CD14-positive monocyte (primary cell): ENCODE results near the gene PRSS58. TPM values are rescaled to one million over a fixed set of nuclear protein-coding genes. Genes with fewer than 3 reads are reported as not detected.

Experiments used
- DNase-seq, 3 donors: peaks; one replicate each; pipeline ENCODE4 v3.0.0-alpha.2; 2011 to 2022
- H2AFZ ChIP-seq: 2 replicates; pipeline ENCODE4 v1.6.0; 2012; ENCODE audit warnings: mild to moderate bottlenecking, low read depth, low read length, inconsistent platforms; ENCODE audit not compliant: insufficient read depth, poor library complexity, severe bottlenecking
- H3K27ac ChIP-seq, 2 donors: 1 replicate in 1 of 2; 2 replicates in 1 of 2; pipeline ENCODE4 v1.5.1; 2012 to 2013; ENCODE audit warnings: low read length in 2 of 2, control low read depth in 1 of 2, inconsistent platforms in 1 of 2, low read depth in 1 of 2, mild to moderate bottlenecking in 1 of 2
- H3K27me3 ChIP-seq, 2 donors: one replicate each; pipeline versions ENCODE4 v1.6.0 to v1.6.1; 2011 to 2013; ENCODE audit warnings: low read length in 2 of 2; ENCODE audit not compliant: control insufficient read depth in 2 of 2, insufficient read depth in 2 of 2
- H3K36me3 ChIP-seq, 2 donors: replicated peaks in 1 of 2; 1 replicate in 1 of 2; 2 replicates in 1 of 2; pipeline versions ENCODE4 v1.5.1 to v1.6.1; 2012 to 2013; ENCODE audit warnings: low read length in 2 of 2, control low read depth in 1 of 2, inconsistent platforms in 1 of 2, mild to moderate bottlenecking in 1 of 2; ENCODE audit not compliant: insufficient read depth in 2 of 2, control insufficient read depth in 1 of 2
- H3K4me1 ChIP-seq, 2 donors: 1 replicate in 1 of 2; 2 replicates in 1 of 2; pipeline versions ENCODE4 v1.5.1 to v1.6.1; 2012 to 2013; ENCODE audit warnings: low read length in 2 of 2, control low read depth in 1 of 2, inconsistent platforms in 1 of 2, mild to moderate bottlenecking in 1 of 2, moderate library complexity in 1 of 2; ENCODE audit not compliant: insufficient read depth in 2 of 2, control insufficient read depth in 1 of 2
- H3K4me2 ChIP-seq: replicated peaks from 2 replicates; pipeline ENCODE3; 2012; ENCODE audit warnings: low read length, moderate library complexity, mild to moderate bottlenecking; ENCODE audit not compliant: poor library complexity, severe bottlenecking; ENCODE audit errors: extremely low read depth
- H3K4me3 ChIP-seq, 3 experiments: fragments of 200-600 bp in 1 of 3; sonication (generic) in 1 of 3; replicated peaks in 1 of 3; 1 replicate in 2 of 3; 2 replicates in 1 of 3; pipeline ENCODE4 v1.5.1; 2011 to 2013; ENCODE audit warnings: low read length in 3 of 3, mild to moderate bottlenecking in 3 of 3, control low read depth in 2 of 3, low read depth in 2 of 3, inconsistent platforms in 1 of 3, moderate library complexity in 1 of 3
- H3K79me2 ChIP-seq: 2 replicates; pipeline ENCODE4 v1.6.0; 2012; ENCODE audit warnings: mild to moderate bottlenecking, control low read depth, inconsistent platforms, low read length, moderate library complexity; ENCODE audit not compliant: insufficient read depth
- H3K9ac ChIP-seq: 2 replicates; pipeline ENCODE4 v1.6.0; 2017; ENCODE audit warnings: low read length, mild to moderate bottlenecking; ENCODE audit not compliant: insufficient read depth, poor library complexity, severe bottlenecking
- H3K9me3 ChIP-seq, 2 donors: replicated peaks in 1 of 2; 1 replicate in 1 of 2; 2 replicates in 1 of 2; pipeline versions ENCODE4 v1.5.1 to v1.6.1; 2012 to 2013; ENCODE audit warnings: low read length in 2 of 2, control low read depth in 1 of 2; ENCODE audit not compliant: control insufficient read depth in 1 of 2, insufficient read depth in 1 of 2
- H4K20me1 ChIP-seq: 2 replicates; pipeline ENCODE4 v1.6.0; 2012; ENCODE audit warnings: mild to moderate bottlenecking, low read length, control low read depth, moderate library complexity; ENCODE audit not compliant: insufficient read depth
- H3K27ac Mint-ChIP-seq, 7 donors: one replicate each; pipeline ENCODE4 v1.8.0; 2020; ENCODE audit warnings: mild to moderate bottlenecking in 7 of 7, mixed read lengths in 7 of 7, moderate library complexity in 6 of 7, inconsistent platforms in 2 of 7
- H3K27me3 Mint-ChIP-seq, 3 donors: one replicate each; pipeline ENCODE4 v1.8.0; 2021 to 2022; ENCODE audit warnings: low read depth in 3 of 3, mild to moderate bottlenecking in 3 of 3, mixed read lengths in 3 of 3, moderate library complexity in 3 of 3, inconsistent platforms in 1 of 3
- H3K36me3 Mint-ChIP-seq, 2 donors: one replicate each; pipeline ENCODE4 v1.8.0; 2020; ENCODE audit warnings: mixed read lengths in 2 of 2, inconsistent platforms in 1 of 2, mild to moderate bottlenecking in 1 of 2
- H3K4me1 Mint-ChIP-seq: one replicate; pipeline ENCODE4 v1.8.0; 2020; ENCODE audit warnings: mild to moderate bottlenecking, mixed read lengths
- H3K4me3 Mint-ChIP-seq, 2 donors: one replicate each; pipeline ENCODE4 v1.8.0; 2020; ENCODE audit warnings: mild to moderate bottlenecking in 2 of 2, mixed read lengths in 2 of 2, moderate library complexity in 1 of 2
- H3K9me3 Mint-ChIP-seq, 7 donors: one replicate each; pipeline ENCODE4 v1.8.0; 2020 to 2022; ENCODE audit warnings: mixed read lengths in 7 of 7, mild to moderate bottlenecking in 6 of 7, moderate library complexity in 6 of 7, inconsistent platforms in 2 of 7
- WGBS: methylation state at CpG from one replicate; pipeline ENCODE4 v1.1.5; 2013; ENCODE audit warnings: missing lambda C conversion rate; ENCODE audit not compliant: insufficient coverage; 5-methylcytosine and 5-hydroxymethylcytosine counted together
- intact Hi-C, 2 donors: fragments of 100-400 bp; cut with micrococcal nuclease; formaldehyde crosslinking; loops; one replicate each; pipeline versions ENCODE4 v1.15.0 to v1.15.1; 2023
- polyA plus RNA-seq, 3 donors: library from polyadenylated mRNA; depleted of rRNA in 1 of 3; unstranded in 2 of 3; stranded (reverse) in 1 of 3; fragments of 300-500 nt in 2 of 3; fragments of >200 nt in 1 of 3; fragmentation: Illumina TruSeq in 2 of 3; gene quantifications; 1 replicate in 2 of 3; 2 replicates in 1 of 3; pipeline ENCODE4 v1.2.3, GENCODE V29; 2012 to 2021
- TF ChIP-seq, protein P1 (sequence below): fragments of 200-600 bp; IDR thresholded peaks from one replicate; pipeline ENCODE4 v1.8.0; 2022; ENCODE audit warnings: antibody characterized with exemption, mild to moderate bottlenecking

PRSS58 gene
- polyA plus RNA-seq, 3 donors: not detected

DNA sequence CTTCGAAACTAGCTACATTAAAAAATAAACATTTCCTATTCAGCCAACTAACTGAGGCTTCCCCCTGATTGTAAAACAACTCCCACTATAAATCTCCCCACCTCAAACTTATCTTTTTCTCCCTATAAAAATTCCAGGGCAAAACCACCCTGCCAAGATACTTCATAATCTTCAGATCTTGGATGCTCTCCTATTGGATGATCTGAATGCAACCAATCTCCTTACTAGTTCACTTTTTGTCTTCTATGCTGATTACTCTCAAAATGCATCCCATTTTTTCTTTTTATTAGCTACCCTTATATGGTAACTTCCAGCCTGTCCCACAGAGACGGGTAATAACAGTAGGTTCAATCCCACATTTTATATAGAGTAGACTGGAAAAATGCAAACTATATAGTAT, 15.0 kb upstream of the PRSS58 start:
- no peak overlapping the region for H3K27ac ChIP-seq
- no peak overlapping the region for H3K4me2 ChIP-seq
- Mint-ChIP-seq H3K27ac (no peak overlapping the region), H3K4me3 (no peak overlapping the region), H3K9me3 (peaks cover 10 to 22% (median 14%) of the 10 kb centered on the region in 7 donors), H3K36me3 (no peaks in the 10 kb centered on the region), H3K27me3 (peaks cover 0 to 4% (median 2%) of the 10 kb centered on the region in 3 donors), H3K4me1 (no peaks in the 10 kb centered on the region)
- H3K9ac ChIP-seq: no peak overlapping the region
- H4K20me1 ChIP-seq: no peaks in the 10 kb centered on the region
- H3K4me3 ChIP-seq: no peak overlapping the region
- H2AFZ ChIP-seq: no peak overlapping the region
- intact Hi-C loops: no loop called here
- DNase-seq: no peak
- TF ChIP-seq, protein P1, sequence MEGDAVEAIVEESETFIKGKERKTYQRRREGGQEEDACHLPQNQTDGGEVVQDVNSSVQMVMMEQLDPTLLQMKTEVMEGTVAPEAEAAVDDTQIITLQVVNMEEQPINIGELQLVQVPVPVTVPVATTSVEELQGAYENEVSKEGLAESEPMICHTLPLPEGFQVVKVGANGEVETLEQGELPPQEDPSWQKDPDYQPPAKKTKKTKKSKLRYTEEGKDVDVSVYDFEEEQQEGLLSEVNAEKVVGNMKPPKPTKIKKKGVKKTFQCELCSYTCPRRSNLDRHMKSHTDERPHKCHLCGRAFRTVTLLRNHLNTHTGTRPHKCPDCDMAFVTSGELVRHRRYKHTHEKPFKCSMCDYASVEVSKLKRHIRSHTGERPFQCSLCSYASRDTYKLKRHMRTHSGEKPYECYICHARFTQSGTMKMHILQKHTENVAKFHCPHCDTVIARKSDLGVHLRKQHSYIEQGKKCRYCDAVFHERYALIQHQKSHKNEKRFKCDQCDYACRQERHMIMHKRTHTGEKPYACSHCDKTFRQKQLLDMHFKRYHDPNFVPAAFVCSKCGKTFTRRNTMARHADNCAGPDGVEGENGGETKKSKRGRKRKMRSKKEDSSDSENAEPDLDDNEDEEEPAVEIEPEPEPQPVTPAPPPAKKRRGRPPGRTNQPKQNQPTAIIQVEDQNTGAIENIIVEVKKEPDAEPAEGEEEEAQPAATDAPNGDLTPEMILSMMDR: no peak
- no peaks in the 10 kb centered on the region for H3K79me2 ChIP-seq
- no peaks in the 10 kb centered on the region for H3K36me3 ChIP-seq
- H3K4me1 ChIP-seq: no peaks in the 10 kb centered on the region
- WGBS: no CpG with 5 or more reads among the region's 2 CpGs
- peaks cover 0 to 5% of the 10 kb centered on the region in 2 donors for H3K9me3 ChIP-seq
- peaks cover 0 to 2% of the 10 kb centered on the region in 2 donors for H3K27me3 ChIP-seq

DNA sequence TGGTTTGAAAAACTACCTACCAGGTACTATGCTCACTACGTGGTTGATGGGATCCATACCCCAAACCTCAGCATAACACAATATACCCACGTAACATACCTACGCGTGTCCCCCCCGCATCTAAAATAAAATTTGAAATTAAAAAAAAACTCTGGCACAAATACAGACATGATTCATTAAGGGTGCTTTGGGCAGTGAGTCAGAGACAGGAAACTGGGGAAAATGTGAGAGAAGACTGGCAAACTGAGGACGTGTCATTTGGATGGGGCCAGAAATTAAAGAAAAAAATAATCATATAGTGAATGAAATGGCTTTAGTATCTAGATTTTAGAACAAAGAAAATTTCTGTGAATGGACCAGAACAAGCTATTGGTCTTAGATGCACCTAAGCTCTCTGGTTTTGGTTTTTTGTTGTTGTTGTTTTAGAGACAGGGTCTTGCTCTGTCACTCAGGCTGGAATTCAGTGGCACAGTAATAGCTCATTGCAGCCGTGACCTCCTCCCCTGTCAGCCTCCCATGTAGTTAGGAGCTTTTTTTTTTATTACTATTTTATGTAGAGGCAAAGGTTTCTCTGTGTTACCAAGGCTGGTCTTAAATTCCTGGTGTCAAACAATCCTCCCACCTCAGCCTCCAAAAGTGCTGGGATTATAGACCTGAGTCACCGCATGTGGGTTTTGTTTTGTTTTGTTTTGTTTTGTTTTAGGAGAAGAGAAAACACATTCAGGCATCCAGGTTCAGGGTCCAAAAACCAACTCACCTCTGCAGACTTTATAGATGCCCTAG, 5.9 kb upstream of the PRSS58 start:
- Histone ChIP-seq H3K27ac (no peak overlapping the region), H3K79me2 (no peaks in the 10 kb centered on the region), H3K9me3 (no peaks in the 10 kb centered on the region), H2AFZ (no peak overlapping the region), H3K9ac (no peak overlapping the region), H3K4me2 (no peak overlapping the region), H3K36me3 (no peaks in the 10 kb centered on the region), H3K4me1 (no peaks in the 10 kb centered on the region), H3K4me3 (no peak overlapping the region), H4K20me1 (no peaks in the 10 kb centered on the region), H3K27me3 (no peaks in the 10 kb centered on the region)
- Mint-ChIP-seq H3K27me3 (peaks cover 1 to 4% (median 2%) of the 10 kb centered on the region in 3 donors), H3K36me3 (no peaks in the 10 kb centered on the region), H3K4me3 (no peak overlapping the region), H3K27ac (no peak overlapping the region), H3K9me3 (peaks cover 0 to 10% (median 3%) of the 10 kb centered on the region in 7 donors), H3K4me1 (no peaks in the 10 kb centered on the region)
- intact Hi-C loops: no loop called here
- no peak for DNase-seq
- TF ChIP-seq, protein P1: no peak
- WGBS: no CpG with 5 or more reads among the region's 8 CpGs
